H9 (cell line): ENCODE measurements around the gene FMO2. TPM values are rescaled to one million over a fixed set of nuclear protein-coding genes. Genes with fewer than 3 reads are reported as not detected.

Experiments
- DNase-seq: peaks from one replicate; pipeline ENCODE4 v3.0.0-alpha.2; 2017
- H2AFZ ChIP-seq: one replicate; pipeline ENCODE4 v1.6.1; 2013; ENCODE audit warnings: mild to moderate bottlenecking, low read length, control low read depth, moderate library complexity
- H2AK5ac ChIP-seq: 2 replicates; pipeline ENCODE4 v1.6.1; 2013; ENCODE audit warnings: low read length, control low read depth, mixed read lengths; ENCODE audit not compliant: insufficient read length
- H2BK120ac ChIP-seq: one replicate; pipeline ENCODE4 v1.6.1; 2013; ENCODE audit warnings: low read depth, mild to moderate bottlenecking, low read length, control low read depth, inconsistent platforms; ENCODE audit not compliant: poor library complexity, severe bottlenecking
- H2BK12ac ChIP-seq: 2 replicates; pipeline ENCODE4 v1.6.1; 2013; ENCODE audit warnings: low read length, control low read depth, mixed read lengths, low read depth; ENCODE audit not compliant: insufficient read length
- H2BK15ac ChIP-seq: 2 replicates; pipeline ENCODE4 v1.6.1; 2013; ENCODE audit warnings: low read depth, low read length, control low read depth
- H2BK20ac ChIP-seq: one replicate; pipeline ENCODE4 v1.6.1; 2013; ENCODE audit warnings: low read depth, mild to moderate bottlenecking, low read length, control low read depth, inconsistent platforms; ENCODE audit not compliant: poor library complexity, severe bottlenecking
- H2BK5ac ChIP-seq: 2 replicates; pipeline ENCODE4 v1.6.1; 2013; ENCODE audit warnings: low read length, control low read depth, mixed read lengths; ENCODE audit not compliant: insufficient read length
- H3K14ac ChIP-seq: 2 replicates; pipeline ENCODE4 v1.6.1; 2013; ENCODE audit warnings: low read length, control low read depth; ENCODE audit not compliant: insufficient read depth
- H3K18ac ChIP-seq: 2 replicates; pipeline ENCODE4 v1.6.1; 2013; ENCODE audit warnings: low read depth, mild to moderate bottlenecking, mixed read lengths, low read length, control low read depth; ENCODE audit not compliant: insufficient read length
- H3K23ac ChIP-seq: 2 replicates; pipeline ENCODE4 v1.6.1; 2013; ENCODE audit warnings: low read length, control low read depth, mixed read lengths, low read depth; ENCODE audit not compliant: insufficient read length
- H3K23me2 ChIP-seq: 2 replicates; pipeline ENCODE4 v1.6.1; 2013; ENCODE audit warnings: low read depth, mild to moderate bottlenecking, mixed read lengths, low read length, control low read depth; ENCODE audit not compliant: insufficient read length, poor library complexity, severe bottlenecking
- H3K27ac ChIP-seq: 2 replicates; pipeline ENCODE4 v1.5.1; 2013; ENCODE audit warnings: low read length, control low read depth, mixed read lengths, low read depth; ENCODE audit not compliant: insufficient read length
- H3K27me3 ChIP-seq: 2 replicates; pipeline ENCODE4 v1.6.1; 2013; ENCODE audit warnings: low read length, control low read depth, inconsistent platforms; ENCODE audit not compliant: insufficient read depth
- H3K4ac ChIP-seq: 2 replicates; pipeline ENCODE4 v1.6.1; 2013; ENCODE audit warnings: low read depth, mild to moderate bottlenecking, control low read depth, inconsistent platforms, low read length, moderate library complexity
- H3K4me1 ChIP-seq: 2 replicates; pipeline ENCODE4 v1.6.1; 2013; ENCODE audit warnings: low read length, control low read depth, inconsistent platforms; ENCODE audit not compliant: insufficient read depth
- H3K4me2 ChIP-seq: 2 replicates; pipeline ENCODE4 v1.6.1; 2013; ENCODE audit warnings: low read length, control low read depth, mixed read lengths; ENCODE audit not compliant: insufficient read length, insufficient read depth
- H3K56ac ChIP-seq: 2 replicates; pipeline ENCODE4 v1.6.1; 2013; ENCODE audit warnings: low read depth, mild to moderate bottlenecking, mixed read lengths, low read length, control low read depth; ENCODE audit not compliant: insufficient read length
- H3K79me1 ChIP-seq: 2 replicates; pipeline ENCODE4 v1.6.1; 2013; ENCODE audit warnings: low read depth, mild to moderate bottlenecking, moderate library complexity, low read length, control low read depth, inconsistent platforms; ENCODE audit not compliant: insufficient read depth, poor library complexity, severe bottlenecking
- H3K79me2 ChIP-seq: 2 replicates; pipeline ENCODE4 v1.6.1; 2013; ENCODE audit warnings: low read length, control low read depth, inconsistent platforms; ENCODE audit not compliant: insufficient read depth
- H3K9ac ChIP-seq: 2 replicates; pipeline ENCODE4 v1.6.1; 2013; ENCODE audit warnings: low read length, control low read depth, mixed read lengths; ENCODE audit not compliant: insufficient read length; ENCODE audit errors: extremely low read depth
- H3K9me3 ChIP-seq: one replicate; pipeline ENCODE4 v1.6.1; 2013; ENCODE audit warnings: low read depth, low read length, inconsistent platforms; ENCODE audit not compliant: control insufficient read depth
- H3T11ph ChIP-seq: one replicate; pipeline ENCODE4 v1.6.1; 2013; ENCODE audit warnings: mild to moderate bottlenecking, low read length, control low read depth, inconsistent platforms
- H4K20me1 ChIP-seq: one replicate; pipeline ENCODE4 v1.6.1; 2013; ENCODE audit not compliant: control insufficient read depth, insufficient read length, insufficient read depth
- H4K5ac ChIP-seq: 2 replicates; pipeline ENCODE4 v1.6.1; 2013; ENCODE audit warnings: low read depth, mild to moderate bottlenecking, mixed read lengths, low read length, control low read depth; ENCODE audit not compliant: insufficient read length
- H4K8ac ChIP-seq: replicated peaks from 2 replicates; pipeline ENCODE4 v1.6.1; 2013; ENCODE audit warnings: low read length, control low read depth, mixed read lengths, low read depth; ENCODE audit not compliant: insufficient read length
- H4K91ac ChIP-seq: 2 replicates; pipeline ENCODE4 v1.6.1; 2013; ENCODE audit warnings: low read depth, mild to moderate bottlenecking, moderate library complexity, mixed read lengths, low read length, control low read depth; ENCODE audit not compliant: insufficient read length
- H3K27ac Mint-ChIP-seq, 3 experiments: 2 replicates in 2 of 3; 3 replicates in 1 of 3; pipeline ENCODE4 v1.8.0; 2020 to 2021; ENCODE audit warnings: mixed read lengths in 3 of 3, mild to moderate bottlenecking in 1 of 3, moderate library complexity in 1 of 3
- H3K27me3 Mint-ChIP-seq: 2 replicates; pipeline ENCODE4 v1.8.0; 2021; ENCODE audit warnings: low read depth, mild to moderate bottlenecking, moderate library complexity, mixed read lengths
- H3K36me3 Mint-ChIP-seq, 3 experiments: 2 replicates in 2 of 3; 3 replicates in 1 of 3; pipeline ENCODE4 v1.8.0; 2020 to 2021; ENCODE audit warnings: low read depth in 3 of 3, mixed read lengths in 3 of 3; ENCODE audit not compliant: insufficient read depth in 1 of 3
- H3K4me1 Mint-ChIP-seq, 2 experiments: 2 replicates each; pipeline ENCODE4 v1.8.0; 2020; ENCODE audit warnings: mixed read lengths in 2 of 2
- H3K4me3 Mint-ChIP-seq, 2 experiments: 2 replicates in 1 of 2; 3 replicates in 1 of 2; pipeline ENCODE4 v1.8.0; 2020 to 2021; ENCODE audit warnings: mild to moderate bottlenecking in 2 of 2, mixed read lengths in 2 of 2, moderate library complexity in 1 of 2
- H3K9me3 Mint-ChIP-seq, 2 experiments: 2 replicates in 1 of 2; 3 replicates in 1 of 2; pipeline ENCODE4 v1.8.0; 2020; ENCODE audit warnings: mild to moderate bottlenecking in 2 of 2, mixed read lengths in 2 of 2, moderate library complexity in 1 of 2
- WGBS: extraction: QIAGEN DNeasy Blood & Tissue Kit; methylation state at CpG from one replicate; pipeline ENCODE4 v1.1.7; 2013; ENCODE audit warnings: missing lambda C conversion rate, low lambda C conversion rate, mixed read lengths; ENCODE audit not compliant: insufficient read length; ENCODE audit errors: extremely low coverage; 5-methylcytosine and 5-hydroxymethylcytosine counted together
- total RNA-seq: library from RNA; stranded (reverse); gene quantifications from 2 replicates; pipeline ENCODE4 v1.2.1, GENCODE V29; 2021
- TF ChIP-seq, protein P1 (sequence below): fragments of 200-600 bp; sonication (generic); conservative IDR thresholded peaks from 3 replicates; pipeline ENCODE4 v1.8.0; 2021; ENCODE audit warnings: antibody characterized with exemption, mild to moderate bottlenecking

Gene FMO2
- total RNA-seq, 1 experiment from 2014 or later, result not detected

- H2BK20ac ChIP-seq, result no peak overlapping the region
- no peak overlapping the region for H2BK5ac ChIP-seq
- no peak overlapping the region for H3K4ac ChIP-seq
- H3K14ac ChIP-seq, result peak overlapping the region; percentile 16; the same call in 1 of the 2 replicates
- H3K79me2 ChIP-seq, result no peaks in the 10 kb centered on the region
- peak overlapping the region in 2 of 3 experiments; percentile 62 to 88; a peak in 3 of 7 replicates for H3K27ac Mint-ChIP-seq
- no peak overlapping the region for H2BK120ac ChIP-seq
- no peaks in the 10 kb centered on the region for H3K27me3 ChIP-seq
- no peak overlapping the region for H2BK12ac ChIP-seq
- peaks cover 43 to 44% of the 10 kb centered on the region in 2 experiments for H3K4me1 Mint-ChIP-seq
- TF ChIP-seq, protein P1, sequence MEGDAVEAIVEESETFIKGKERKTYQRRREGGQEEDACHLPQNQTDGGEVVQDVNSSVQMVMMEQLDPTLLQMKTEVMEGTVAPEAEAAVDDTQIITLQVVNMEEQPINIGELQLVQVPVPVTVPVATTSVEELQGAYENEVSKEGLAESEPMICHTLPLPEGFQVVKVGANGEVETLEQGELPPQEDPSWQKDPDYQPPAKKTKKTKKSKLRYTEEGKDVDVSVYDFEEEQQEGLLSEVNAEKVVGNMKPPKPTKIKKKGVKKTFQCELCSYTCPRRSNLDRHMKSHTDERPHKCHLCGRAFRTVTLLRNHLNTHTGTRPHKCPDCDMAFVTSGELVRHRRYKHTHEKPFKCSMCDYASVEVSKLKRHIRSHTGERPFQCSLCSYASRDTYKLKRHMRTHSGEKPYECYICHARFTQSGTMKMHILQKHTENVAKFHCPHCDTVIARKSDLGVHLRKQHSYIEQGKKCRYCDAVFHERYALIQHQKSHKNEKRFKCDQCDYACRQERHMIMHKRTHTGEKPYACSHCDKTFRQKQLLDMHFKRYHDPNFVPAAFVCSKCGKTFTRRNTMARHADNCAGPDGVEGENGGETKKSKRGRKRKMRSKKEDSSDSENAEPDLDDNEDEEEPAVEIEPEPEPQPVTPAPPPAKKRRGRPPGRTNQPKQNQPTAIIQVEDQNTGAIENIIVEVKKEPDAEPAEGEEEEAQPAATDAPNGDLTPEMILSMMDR, result peak; percentile 65
- no CpG with 5 or more reads among the region's 34 CpGs for WGBS
- no peak overlapping the region for H3K18ac ChIP-seq
- peak; percentile 51 for DNase-seq
- no peaks in the 10 kb centered on the region for H3K9me3 ChIP-seq
- H3T11ph ChIP-seq, result no peak overlapping the region
- H3K27me3 Mint-ChIP-seq, result no peaks in the 10 kb centered on the region; the same call in none of the 2 replicates
- H3K56ac ChIP-seq, result no peak overlapping the region
- H2BK15ac ChIP-seq, result no peak overlapping the region
- H4K8ac ChIP-seq, result no peak overlapping the region
- no peak overlapping the region for H3K27ac ChIP-seq
- peak overlapping the region; percentile 74 to 84 for H3K4me3 Mint-ChIP-seq
- H4K91ac ChIP-seq, result no peak overlapping the region
- H2AK5ac ChIP-seq, result no peak overlapping the region
- no peaks in the 10 kb centered on the region for H3K9me3 Mint-ChIP-seq
- H3K36me3 Mint-ChIP-seq, result 0 out of 7 replicates have a peak, but pooled peaks cover 0 to 6% (median 0%) of the 10 kb centered on the region in 3 experiments
- H4K20me1 ChIP-seq, result no peaks in the 10 kb centered on the region
- H3K23me2 ChIP-seq, result peaks cover 2% of the 10 kb centered on the region
- no peak overlapping the region for H3K23ac ChIP-seq
- no peaks in the 10 kb centered on the region for H3K79me1 ChIP-seq
- no peak overlapping the region for H4K5ac ChIP-seq
- no peak overlapping the region for H2AFZ ChIP-seq
- H3K9ac ChIP-seq, result no peak overlapping the region
- H3K4me2 ChIP-seq, result peak overlapping the region; percentile 69
- peaks cover 8% of the 10 kb centered on the region; the same call in 1 of the 2 replicates for H3K4me1 ChIP-seq
Measured at GRCh38 chr1:171251042-171251951, 66.2 kb downstream of the FMO2 start.
